Neural progenitor cell (in vitro differentiated cells): ENCODE data around the gene ARHGAP21. TPM values are rescaled to one million over a fixed set of nuclear protein-coding genes. Genes with fewer than 3 reads are reported as not detected.

ENCODE experiments used
- DNase-seq: peaks from one replicate; pipeline ENCODE4 v3.0.0-alpha.2; 2016; ENCODE audit warnings: low spot score
- H2AFZ ChIP-seq: fragments of 200-600 bp; sonication (generic); replicated peaks from 2 replicates; pipeline ENCODE4 v1.6.1; 2016; ENCODE audit warnings: antibody characterized with exemption
- H3F3A ChIP-seq: fragments of 200-600 bp; sonication (generic); 2 replicates; pipeline ENCODE4 v1.6.1; 2016; ENCODE audit warnings: antibody characterized with exemption, low read depth
- H3K27ac ChIP-seq: fragments of 200-600 bp; sonication (generic); 2 replicates; pipeline ENCODE4 v1.5.1; 2016; ENCODE audit warnings: mild to moderate bottlenecking
- H3K27me3 ChIP-seq: fragments of 200-600 bp; sonication (generic); 2 replicates; pipeline ENCODE4 v1.6.1; 2016; ENCODE audit warnings: mild to moderate bottlenecking, moderate library complexity
- H3K36me3 ChIP-seq: fragments of 200-600 bp; sonication (generic); 2 replicates; pipeline ENCODE4 v1.5.1; 2016
- H3K4me1 ChIP-seq: fragments of 200-600 bp; sonication (generic); 2 replicates; pipeline ENCODE4 v1.6.1; 2016; ENCODE audit warnings: mixed run types
- H3K4me2 ChIP-seq: fragments of 200-600 bp; sonication (generic); 2 replicates; pipeline ENCODE4 v1.6.1; 2016
- H3K4me3 ChIP-seq: fragments of 200-600 bp; sonication (generic); 2 replicates; pipeline ENCODE4 v1.5.1; 2016
- H3K79me2 ChIP-seq: fragments of 200-600 bp; sonication (generic); 2 replicates; pipeline ENCODE4 v1.6.1; 2016; ENCODE audit warnings: low read depth
- H3K9ac ChIP-seq: fragments of 200-600 bp; sonication (generic); 2 replicates; pipeline ENCODE4 v1.6.1; 2016
- H3K9me3 ChIP-seq: fragments of 200-600 bp; sonication (generic); 2 replicates; pipeline ENCODE4 v1.5.1; 2016; ENCODE audit warnings: low read depth
- H4K20me1 ChIP-seq: fragments of 200-600 bp; sonication (generic); 2 replicates; pipeline ENCODE4 v1.6.1; 2016; ENCODE audit warnings: low read depth
- H3K27ac Mint-ChIP-seq: 3 replicates; pipeline ENCODE4 v1.8.0; 2021; ENCODE audit warnings: mixed read lengths
- H3K27me3 Mint-ChIP-seq: 2 replicates; pipeline ENCODE4 v1.8.0; 2022; ENCODE audit warnings: low read depth, mild to moderate bottlenecking, inconsistent platforms, moderate library complexity, mixed read lengths; ENCODE audit not compliant: insufficient read depth
- H3K36me3 Mint-ChIP-seq: 3 replicates; pipeline ENCODE4 v1.8.0; 2021; ENCODE audit warnings: mixed read lengths
- H3K4me1 Mint-ChIP-seq: 3 replicates; pipeline ENCODE4 v1.8.0; 2021; ENCODE audit warnings: mixed read lengths
- H3K4me3 Mint-ChIP-seq: 3 replicates; pipeline ENCODE4 v1.8.0; 2021; ENCODE audit warnings: mild to moderate bottlenecking, moderate library complexity, mixed read lengths
- H3K9me3 Mint-ChIP-seq: 3 replicates; pipeline ENCODE4 v1.8.0; 2020; ENCODE audit warnings: mixed read lengths
- EZH2 ChIP-seq: fragments of 200-600 bp; sonication (generic); IDR thresholded peaks from 2 replicates; pipeline ENCODE4 v1.6.1; 2017; ENCODE audit warnings: antibody characterized with exemption, mild to moderate bottlenecking, moderate library complexity
- EZH2phosphoT487 ChIP-seq: fragments of 200-600 bp; sonication (generic); IDR thresholded peaks from 2 replicates; pipeline ENCODE4 v1.6.1; 2017; ENCODE audit warnings: antibody characterized with exemption
- total RNA-seq: library from RNA; depleted of rRNA; stranded (reverse); fragments of >200 nt; gene quantifications from 2 replicates; pipeline ENCODE4 v1.2.3, GENCODE V29; 2015; ENCODE audit warnings: low replicate concordance
- TF ChIP-seq, protein P1 (sequence below): fragments of 200-600 bp; sonication (generic); IDR thresholded peaks from 2 replicates; pipeline ENCODE4 v1.5.1; 2017; ENCODE audit warnings: antibody characterized with exemption, mild to moderate bottlenecking

The ARHGAP21 gene
- total RNA-seq, 1 donor from 2014 or later = 65.7 TPM

- H3K4me1 Mint-ChIP-seq = no peaks in the 10 kb centered on the region
- no peaks in the 10 kb centered on the region for H3F3A ChIP-seq
- H3K9me3 Mint-ChIP-seq = no peaks in the 10 kb centered on the region
- no peak overlapping the region for H3K4me3 ChIP-seq
- no peak for TF ChIP-seq EZH2
- TF ChIP-seq, protein P1, sequence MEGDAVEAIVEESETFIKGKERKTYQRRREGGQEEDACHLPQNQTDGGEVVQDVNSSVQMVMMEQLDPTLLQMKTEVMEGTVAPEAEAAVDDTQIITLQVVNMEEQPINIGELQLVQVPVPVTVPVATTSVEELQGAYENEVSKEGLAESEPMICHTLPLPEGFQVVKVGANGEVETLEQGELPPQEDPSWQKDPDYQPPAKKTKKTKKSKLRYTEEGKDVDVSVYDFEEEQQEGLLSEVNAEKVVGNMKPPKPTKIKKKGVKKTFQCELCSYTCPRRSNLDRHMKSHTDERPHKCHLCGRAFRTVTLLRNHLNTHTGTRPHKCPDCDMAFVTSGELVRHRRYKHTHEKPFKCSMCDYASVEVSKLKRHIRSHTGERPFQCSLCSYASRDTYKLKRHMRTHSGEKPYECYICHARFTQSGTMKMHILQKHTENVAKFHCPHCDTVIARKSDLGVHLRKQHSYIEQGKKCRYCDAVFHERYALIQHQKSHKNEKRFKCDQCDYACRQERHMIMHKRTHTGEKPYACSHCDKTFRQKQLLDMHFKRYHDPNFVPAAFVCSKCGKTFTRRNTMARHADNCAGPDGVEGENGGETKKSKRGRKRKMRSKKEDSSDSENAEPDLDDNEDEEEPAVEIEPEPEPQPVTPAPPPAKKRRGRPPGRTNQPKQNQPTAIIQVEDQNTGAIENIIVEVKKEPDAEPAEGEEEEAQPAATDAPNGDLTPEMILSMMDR = no peak
- no peak for TF ChIP-seq EZH2phosphoT487
- H3K27ac ChIP-seq = no peak overlapping the region
- H3K36me3 ChIP-seq = no peaks in the 10 kb centered on the region
- no peaks in the 10 kb centered on the region for H3K79me2 ChIP-seq
- no peak overlapping the region for H3K27ac Mint-ChIP-seq
- no peaks in the 10 kb centered on the region for H3K27me3 ChIP-seq
- DNase-seq = no peak
- H2AFZ ChIP-seq = no peak overlapping the region
- H4K20me1 ChIP-seq = no peaks in the 10 kb centered on the region
- H3K4me1 ChIP-seq = no peaks in the 10 kb centered on the region
- H3K4me2 ChIP-seq = no peak overlapping the region
- peaks cover 29% of the 10 kb centered on the region for H3K36me3 Mint-ChIP-seq
- H3K27me3 Mint-ChIP-seq = peaks cover 2% of the 10 kb centered on the region
- no peaks in the 10 kb centered on the region for H3K9me3 ChIP-seq
- H3K4me3 Mint-ChIP-seq = no peak overlapping the region
- no peak overlapping the region for H3K9ac ChIP-seq
These were observed 178.1 kb downstream of the ARHGAP21 start for GRCh38 chr10:24545585-24545984.

DNA sequence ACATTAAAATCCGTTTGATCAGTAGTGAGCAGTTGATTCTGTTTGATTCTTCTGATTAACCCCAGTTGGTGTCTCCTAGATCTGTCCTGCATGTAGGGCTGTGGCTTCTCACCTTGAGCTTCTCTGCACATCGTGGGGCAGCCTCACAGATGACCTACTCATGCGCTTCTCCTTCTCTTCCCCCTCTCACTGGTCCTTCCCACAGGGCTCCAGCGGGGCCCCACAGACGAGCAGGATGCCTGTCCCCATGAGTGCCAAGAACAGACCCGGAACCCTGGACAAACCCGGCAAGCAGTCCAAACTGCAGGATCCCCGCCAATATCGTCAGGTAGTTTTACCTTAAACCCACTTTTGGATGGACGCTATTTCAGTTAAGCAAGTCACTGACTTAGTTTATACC lies 178.9 kb downstream of the ARHGAP21 start:
- no peak overlapping the region for H3K4me3 ChIP-seq
- H3K4me2 ChIP-seq = no peak overlapping the region
- Mint-ChIP-seq H3K27ac (no peak overlapping the region), H3K36me3 (peaks cover 32% of the 10 kb centered on the region), H3K4me1 (no peaks in the 10 kb centered on the region), H3K4me3 (no peak overlapping the region), H3K9me3 (no peaks in the 10 kb centered on the region), H3K27me3 (peaks cover 2% of the 10 kb centered on the region)
- H3K9me3 ChIP-seq = no peaks in the 10 kb centered on the region
- no peak for TF ChIP-seq EZH2phosphoT487
- H3K27me3 ChIP-seq = no peaks in the 10 kb centered on the region
- no peak overlapping the region for H2AFZ ChIP-seq
- no peaks in the 10 kb centered on the region for H4K20me1 ChIP-seq
- DNase-seq = no peak
- no peaks in the 10 kb centered on the region for H3K4me1 ChIP-seq
- no peaks in the 10 kb centered on the region for H3K36me3 ChIP-seq
- no peaks in the 10 kb centered on the region for H3K79me2 ChIP-seq
- H3F3A ChIP-seq = no peaks in the 10 kb centered on the region
- no peak overlapping the region for H3K27ac ChIP-seq
- H3K9ac ChIP-seq = no peak overlapping the region

GRCh38 chr10:24542314-24543270 lies 181.1 kb downstream of the ARHGAP21 start:
- peaks cover 36% of the 10 kb centered on the region for H3K36me3 Mint-ChIP-seq
- no peaks in the 10 kb centered on the region for H4K20me1 ChIP-seq
- H3K36me3 ChIP-seq = no peaks in the 10 kb centered on the region
- H3K27ac ChIP-seq = no peak overlapping the region
- H3K4me1 ChIP-seq = no peaks in the 10 kb centered on the region
- no peaks in the 10 kb centered on the region for H3F3A ChIP-seq
- no peak overlapping the region for H3K4me3 ChIP-seq
- no peaks in the 10 kb centered on the region for H3K79me2 ChIP-seq
- H2AFZ ChIP-seq = no peak overlapping the region
- H3K27me3 ChIP-seq = no peaks in the 10 kb centered on the region
- H3K27ac Mint-ChIP-seq = no peak overlapping the region
- no peaks in the 10 kb centered on the region for H3K4me1 Mint-ChIP-seq
- no peaks in the 10 kb centered on the region for H3K9me3 Mint-ChIP-seq
- TF ChIP-seq, protein P1 = no peak
- no peak for TF ChIP-seq EZH2phosphoT487
- no peak for TF ChIP-seq EZH2
- H3K9ac ChIP-seq = no peak overlapping the region
- H3K27me3 Mint-ChIP-seq = no peaks in the 10 kb centered on the region
- H3K4me3 Mint-ChIP-seq = no peak overlapping the region
- no peaks in the 10 kb centered on the region for H3K9me3 ChIP-seq
- no peak overlapping the region for H3K4me2 ChIP-seq
- DNase-seq = no peak

- Histone ChIP-seq H3K27ac (no peak overlapping the region), H3K36me3 (no peaks in the 10 kb centered on the region), H4K20me1 (no peaks in the 10 kb centered on the region), H3K79me2 (no peaks in the 10 kb centered on the region), H3F3A (no peaks in the 10 kb centered on the region), H3K27me3 (no peaks in the 10 kb centered on the region), H3K4me3 (no peak overlapping the region), H3K9ac (no peak overlapping the region), H3K4me2 (no peak overlapping the region), H2AFZ (no peak overlapping the region), H3K4me1 (no peaks in the 10 kb centered on the region), H3K9me3 (no peaks in the 10 kb centered on the region)
- H3K4me3 Mint-ChIP-seq = no peak overlapping the region
- TF ChIP-seq EZH2 (no peak), EZH2phosphoT487 (no peak)
- TF ChIP-seq, protein P1 = no peak
- H3K27me3 Mint-ChIP-seq = no peaks in the 10 kb centered on the region
- H3K4me1 Mint-ChIP-seq = no peaks in the 10 kb centered on the region
- no peaks in the 10 kb centered on the region for H3K9me3 Mint-ChIP-seq
- H3K27ac Mint-ChIP-seq = no peak overlapping the region
- H3K36me3 Mint-ChIP-seq = peaks cover 39% of the 10 kb centered on the region
- DNase-seq = no peak
These were observed 182.4 kb downstream of the ARHGAP21 start for GRCh38 chr10:24541239-24541753.
